Osteocyte (in vitro differentiated cells): Measurements from ENCODE around the gene WDR5B. TPM values are rescaled to one million over a fixed set of nuclear protein-coding genes. Genes with fewer than 3 reads are reported as not detected.

Experiments
- DNase-seq: peaks from one replicate; pipeline ENCODE4 v3.0.0; 2021; ENCODE audit warnings: mixed read lengths; ENCODE audit not compliant: unreplicated experiment; ENCODE audit errors: extremely low spot score
- H3K27ac Mint-ChIP-seq: one replicate; pipeline ENCODE4 v1.8.0; 2021; ENCODE audit warnings: mild to moderate bottlenecking, mixed read lengths; ENCODE audit not compliant: unreplicated experiment
- H3K27me3 Mint-ChIP-seq: one replicate; pipeline ENCODE4 v1.8.0; 2021; ENCODE audit warnings: mixed read lengths; ENCODE audit not compliant: unreplicated experiment
- H3K36me3 Mint-ChIP-seq: one replicate; pipeline ENCODE4 v1.8.0; 2021; ENCODE audit warnings: mixed read lengths; ENCODE audit not compliant: unreplicated experiment
- H3K4me1 Mint-ChIP-seq: one replicate; pipeline ENCODE4 v1.8.0; 2021; ENCODE audit warnings: mixed read lengths; ENCODE audit not compliant: unreplicated experiment
- H3K4me3 Mint-ChIP-seq: one replicate; pipeline ENCODE4 v1.8.0; 2021; ENCODE audit warnings: mild to moderate bottlenecking, moderate library complexity, mixed read lengths; ENCODE audit not compliant: unreplicated experiment
- H3K9me3 Mint-ChIP-seq: one replicate; pipeline ENCODE4 v1.8.0; 2021; ENCODE audit warnings: mixed read lengths; ENCODE audit not compliant: unreplicated experiment
- total RNA-seq: library from RNA; stranded (reverse); gene quantifications from 2 replicates; pipeline ENCODE4 v1.2.1, GENCODE V29; 2021
- TF ChIP-seq, protein P1 (sequence below): fragments of 200-600 bp; sonication (generic); IDR thresholded peaks from 2 replicates; pipeline ENCODE4 v1.5.0; 2021; ENCODE audit warnings: antibody characterized with exemption, mild to moderate bottlenecking, moderate library complexity

Gene WDR5B
- total RNA-seq, 1 donor from 2014 or later, result 6.5 TPM

DNA sequence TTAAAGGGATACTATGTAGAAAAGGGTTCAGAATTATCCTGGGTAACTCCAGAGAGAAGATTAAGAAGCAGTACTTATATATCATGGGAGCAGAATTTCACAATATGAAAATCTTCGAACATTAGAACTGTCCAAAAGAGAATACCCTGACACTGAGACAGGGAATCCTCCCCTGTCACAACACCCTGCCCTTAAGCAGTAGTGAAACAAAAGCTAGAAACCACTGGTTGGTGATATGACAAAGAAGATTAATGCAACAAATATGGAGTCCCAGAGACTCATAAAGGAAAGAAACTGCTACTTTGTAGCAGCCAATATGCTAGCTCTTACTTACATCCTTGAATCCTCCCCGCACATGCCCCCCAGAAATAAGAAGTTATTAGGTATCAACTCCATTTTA, 51.4 kb downstream of the WDR5B start:
- H3K27ac Mint-ChIP-seq, result no peak overlapping the region
- no peaks in the 10 kb centered on the region for H3K27me3 Mint-ChIP-seq
- DNase-seq, result no peak
- H3K36me3 Mint-ChIP-seq, result peaks cover 24% of the 10 kb centered on the region
- TF ChIP-seq, protein P1, sequence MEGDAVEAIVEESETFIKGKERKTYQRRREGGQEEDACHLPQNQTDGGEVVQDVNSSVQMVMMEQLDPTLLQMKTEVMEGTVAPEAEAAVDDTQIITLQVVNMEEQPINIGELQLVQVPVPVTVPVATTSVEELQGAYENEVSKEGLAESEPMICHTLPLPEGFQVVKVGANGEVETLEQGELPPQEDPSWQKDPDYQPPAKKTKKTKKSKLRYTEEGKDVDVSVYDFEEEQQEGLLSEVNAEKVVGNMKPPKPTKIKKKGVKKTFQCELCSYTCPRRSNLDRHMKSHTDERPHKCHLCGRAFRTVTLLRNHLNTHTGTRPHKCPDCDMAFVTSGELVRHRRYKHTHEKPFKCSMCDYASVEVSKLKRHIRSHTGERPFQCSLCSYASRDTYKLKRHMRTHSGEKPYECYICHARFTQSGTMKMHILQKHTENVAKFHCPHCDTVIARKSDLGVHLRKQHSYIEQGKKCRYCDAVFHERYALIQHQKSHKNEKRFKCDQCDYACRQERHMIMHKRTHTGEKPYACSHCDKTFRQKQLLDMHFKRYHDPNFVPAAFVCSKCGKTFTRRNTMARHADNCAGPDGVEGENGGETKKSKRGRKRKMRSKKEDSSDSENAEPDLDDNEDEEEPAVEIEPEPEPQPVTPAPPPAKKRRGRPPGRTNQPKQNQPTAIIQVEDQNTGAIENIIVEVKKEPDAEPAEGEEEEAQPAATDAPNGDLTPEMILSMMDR, result no peak
- no peaks in the 10 kb centered on the region for H3K9me3 Mint-ChIP-seq
- H3K4me3 Mint-ChIP-seq, result no peak overlapping the region
- no peaks in the 10 kb centered on the region for H3K4me1 Mint-ChIP-seq

Other genes starting within 250 kb of the WDR5B start
- not detected in 2 replicates for gene CASR, start 232.4 kb downstream of the WDR5B start, total RNA-seq
- not detected in 2 replicates for gene CSTA, start 90.8 kb downstream of the WDR5B start, total RNA-seq
- 18.1 and 24.7 TPM in 2 replicates for gene MIX23, start 32.8 kb downstream of the WDR5B start, total RNA-seq
- gene FAM162A, start 31.9 kb downstream of the WDR5B start, total RNA-seq, result 34.3 and 37.3 TPM in 2 replicates
- 71.5 and 73.4 TPM in 2 replicates for gene KPNA1, start 98.9 kb upstream of the WDR5B start, total RNA-seq
- 18.4 and 18.9 TPM in 2 replicates for gene PARP9, start 148.2 kb upstream of the WDR5B start, total RNA-seq
- gene DTX3L, start 148.3 kb upstream of the WDR5B start, total RNA-seq, result 33.7 and 37.4 TPM in 2 replicates
- gene PARP15, start 161.6 kb upstream of the WDR5B start, total RNA-seq, result 0.08 TPM in 1 of 2 replicates, not detected in the other